HEK293 (cell line): ENCODE results near the gene CABP4.
A peak's percentile ranks its signal among the peaks of the same experiment; 100 is the strongest.

ENCODE experiments used
- ELK4 ChIP-seq: IDR thresholded peaks from 2 replicates; pipeline ENCODE4 v1.6.1; 2011; ENCODE audit warnings: mild to moderate bottlenecking, low read depth, low read length, borderline replicate concordance
- GLIS2 ChIP-seq: fragments of 450-650 bp; formaldehyde crosslinking; IDR thresholded peaks from 2 replicates; pipeline ENCODE4 v1.5.1; 2016; ENCODE audit warnings: missing biosample characterization, missing genetic modification characterization
- HOXA7 ChIP-seq: sonication (generic); formaldehyde crosslinking; IDR thresholded peaks from 2 replicates; pipeline ENCODE4 v1.8.1; 2022; ENCODE audit warnings: missing genetic modification reagents, borderline replicate concordance
- KLF1 ChIP-seq: fragments of 450-650 bp; formaldehyde crosslinking; IDR thresholded peaks from 2 replicates; pipeline ENCODE4 v1.5.1; 2016; ENCODE audit warnings: missing biosample characterization, missing genetic modification characterization
- MEIS1 ChIP-seq: sonication (generic); formaldehyde crosslinking; IDR thresholded peaks from 2 replicates; pipeline ENCODE4 v1.8.1; 2022; ENCODE audit warnings: missing genetic modification reagents, mild to moderate bottlenecking, borderline replicate concordance
- RBAK ChIP-seq: fragments of 450-650 bp; formaldehyde crosslinking; IDR thresholded peaks from 2 replicates; pipeline ENCODE4 v1.5.1; 2016; ENCODE audit warnings: missing biosample characterization, missing genetic modification characterization
- SCRT1 ChIP-seq: fragments of 450-650 bp; formaldehyde crosslinking; IDR thresholded peaks from 2 replicates; pipeline ENCODE4 v1.5.1; 2016; ENCODE audit warnings: missing biosample characterization, missing genetic modification characterization, borderline replicate concordance
- SP7 ChIP-seq: fragments of 450-650 bp; formaldehyde crosslinking; IDR thresholded peaks from 2 replicates; pipeline ENCODE4 v1.5.1; 2016; ENCODE audit warnings: missing biosample characterization, missing genetic modification characterization
- ZBTB11 ChIP-seq: fragments of 450-650 bp; formaldehyde crosslinking; conservative IDR thresholded peaks from 2 replicates; pipeline ENCODE4 v1.5.1; 2016; ENCODE audit warnings: low read depth, missing biosample characterization, missing genetic modification characterization
- ZBTB6 ChIP-seq: fragments of 450-650 bp; formaldehyde crosslinking; IDR thresholded peaks from 2 replicates; pipeline ENCODE4 v1.5.1; 2017; ENCODE audit warnings: missing biosample characterization, missing genetic modification characterization
- ZBTB7A ChIP-seq: fragments of 450-650 bp; formaldehyde crosslinking; IDR thresholded peaks from 2 replicates; pipeline ENCODE4 v1.5.1; 2016; ENCODE audit warnings: low read depth, missing biosample characterization, missing genetic modification characterization
- ZBTB8A ChIP-seq: fragments of 450-650 bp; formaldehyde crosslinking; IDR thresholded peaks from 2 replicates; pipeline ENCODE4 v1.5.1; 2016; ENCODE audit warnings: missing biosample characterization, missing genetic modification characterization
- ZFP41 ChIP-seq: fragments of 450-650 bp; formaldehyde crosslinking; IDR thresholded peaks from 2 replicates; pipeline ENCODE4 v1.5.1; 2016; ENCODE audit warnings: missing biosample characterization, missing genetic modification characterization, borderline replicate concordance
- ZFP69B ChIP-seq: fragments of 450-650 bp; formaldehyde crosslinking; IDR thresholded peaks from 2 replicates; pipeline ENCODE4 v1.5.1; 2016; ENCODE audit warnings: missing biosample characterization, missing genetic modification characterization
- ZNF112 ChIP-seq: fragments of 450-650 bp; formaldehyde crosslinking; IDR thresholded peaks from 2 replicates; pipeline ENCODE4 v1.5.0; 2017; ENCODE audit warnings: missing biosample characterization, missing genetic modification characterization
- ZNF18 ChIP-seq: fragments of 450-650 bp; formaldehyde crosslinking; IDR thresholded peaks from 2 replicates; pipeline ENCODE4 v1.5.1; 2016; ENCODE audit warnings: missing biosample characterization, missing genetic modification characterization
- ZNF221 ChIP-seq: fragments of 450-650 bp; formaldehyde crosslinking; IDR thresholded peaks from 2 replicates; pipeline ENCODE4 v1.5.1; 2017; ENCODE audit warnings: missing biosample characterization, missing genetic modification characterization, borderline replicate concordance
- ZNF302 ChIP-seq: fragments of 450-650 bp; formaldehyde crosslinking; IDR thresholded peaks from 2 replicates; pipeline ENCODE4 v1.5.1; 2016; ENCODE audit warnings: missing biosample characterization, missing genetic modification characterization, low read depth
- ZNF311 ChIP-seq: fragments of 450-650 bp; formaldehyde crosslinking; IDR thresholded peaks from 2 replicates; pipeline ENCODE4 v1.5.1; 2017; ENCODE audit warnings: missing biosample characterization, missing genetic modification characterization, borderline replicate concordance
- ZNF335 ChIP-seq: fragments of 450-650 bp; formaldehyde crosslinking; conservative IDR thresholded peaks from 2 replicates; pipeline ENCODE4 v1.5.1; 2016; ENCODE audit warnings: missing biosample characterization, missing genetic modification characterization
- ZNF473 ChIP-seq: fragments of 450-650 bp; formaldehyde crosslinking; IDR thresholded peaks from 2 replicates; pipeline ENCODE4 v1.5.1; 2017; ENCODE audit warnings: missing biosample characterization, missing genetic modification characterization
- ZNF530 ChIP-seq: fragments of 450-650 bp; formaldehyde crosslinking; IDR thresholded peaks from 2 replicates; pipeline ENCODE4 v1.5.1; 2016; ENCODE audit warnings: low read depth, missing biosample characterization, missing genetic modification characterization
- ZNF555 ChIP-seq: fragments of 450-650 bp; formaldehyde crosslinking; conservative IDR thresholded peaks from 2 replicates; pipeline ENCODE4 v1.5.1; 2017; ENCODE audit warnings: missing biosample characterization, mild to moderate bottlenecking, missing genetic modification characterization, inconsistent platforms
- ZNF571 ChIP-seq: fragments of 450-650 bp; formaldehyde crosslinking; IDR thresholded peaks from 2 replicates; pipeline ENCODE4 v1.5.0; 2017; ENCODE audit warnings: missing biosample characterization, missing genetic modification characterization
- ZNF621 ChIP-seq: fragments of 450-650 bp; formaldehyde crosslinking; IDR thresholded peaks from 2 replicates; pipeline ENCODE4 v1.5.1; 2017; ENCODE audit warnings: missing biosample characterization, missing genetic modification characterization
- ZNF629 ChIP-seq: fragments of 450-650 bp; formaldehyde crosslinking; IDR thresholded peaks from 2 replicates; pipeline ENCODE4 v1.5.1; 2017; ENCODE audit warnings: missing biosample characterization, missing genetic modification characterization
- ZNF664 ChIP-seq: fragments of 450-650 bp; formaldehyde crosslinking; IDR thresholded peaks from 2 replicates; pipeline ENCODE4 v1.5.1; 2016; ENCODE audit warnings: missing biosample characterization, missing genetic modification characterization
- ZNF76 ChIP-seq: fragments of 450-650 bp; formaldehyde crosslinking; IDR thresholded peaks from 2 replicates; pipeline ENCODE4; 2016; ENCODE audit warnings: low read depth, missing biosample characterization, missing genetic modification characterization, borderline replicate concordance
- ZSCAN5A ChIP-seq: fragments of 450-650 bp; formaldehyde crosslinking; IDR thresholded peaks from 2 replicates; pipeline ENCODE4 v1.5.1; 2016; ENCODE audit warnings: missing biosample characterization, missing genetic modification characterization

CABP4 gene

GRCh38 chr11:67464411-67465188 lies 9.4 kb downstream of the CABP4 start (continued):
- TF ChIP-seq ZBTB11 (tag by site-specific recombination), result peak; percentile 70
- no peak for TF ChIP-seq ZNF473 (tag by site-specific recombination)
- peak; percentile 73 for TF ChIP-seq GLIS2
- TF ChIP-seq SCRT1, result no peak
- no peak for TF ChIP-seq SP7
- no peak for TF ChIP-seq ZNF530 (tag by site-specific recombination)
- TF ChIP-seq ZNF302 (tag by site-specific recombination), result no peak
- TF ChIP-seq ZNF571, result no peak
- TF ChIP-seq ZFP41 (tag by site-specific recombination), result no peak
- TF ChIP-seq ELK4, result no peak
- no peak for TF ChIP-seq ZNF311 (tag by site-specific recombination)
- TF ChIP-seq ZNF629 (tag by site-specific recombination), result no peak
- no peak for TF ChIP-seq ZNF664
- 0 out of 2 replicates have a peak, but pooled peaks have one; percentile 12 for TF ChIP-seq ZNF76 (tag by site-specific recombination)
- TF ChIP-seq ZBTB6 (tag by site-specific recombination), result peak; percentile 67
- TF ChIP-seq ZNF112 (tag by site-specific recombination), result no peak
- no peak for TF ChIP-seq HOXA7
- no peak for TF ChIP-seq MEIS1
- no peak for TF ChIP-seq ZFP69B (tag by site-specific recombination)
- TF ChIP-seq KLF1 (tag by site-specific recombination), result no peak
- no peak for TF ChIP-seq ZNF621
- peak; percentile 84 for TF ChIP-seq ZBTB8A
- TF ChIP-seq ZSCAN5A, result no peak
- TF ChIP-seq ZNF335 (tag by site-specific recombination), result peak; percentile 82
- no peak for TF ChIP-seq ZNF555 (tag by site-specific recombination)
- no peak for TF ChIP-seq ZNF221 (tag by site-specific recombination)
- no peak for TF ChIP-seq ZNF18 (tag by site-specific recombination)
- peak; percentile 87 for TF ChIP-seq ZBTB7A (tag by site-specific recombination)
- TF ChIP-seq RBAK (tag by site-specific recombination), result no peak
